ENCODE measurements around the gene AOPEP.
A peak's percentile ranks its signal among the peaks of the same experiment; 100 is the strongest.

Gene AOPEP

GRCh38 chr9:95001720-95002119 is 275.2 kb downstream of the AOPEP start:
- TF ChIP-seq CTCF (conservative IDR thresholded peaks at IDR 0.05) (no peak), ZFX (IDR thresholded peaks at IDR 0.05) (no peak)
- no peak overlapping the region for H3K27ac ChIP-seq

- H3K27ac ChIP-seq: peak overlapping the region; percentile 69
- TF ChIP-seq CTCF (conservative IDR thresholded peaks at IDR 0.05): no peak
- 0 out of 2 replicates have a peak, but pooled peaks have one; percentile 1 for TF ChIP-seq ZFX (IDR thresholded peaks at IDR 0.05)
Measured at GRCh38 chr9:95003689-95004410, 277.4 kb downstream of the AOPEP start.

- H3K27ac ChIP-seq: peak overlapping the region; percentile 69
- TF ChIP-seq CTCF (conservative IDR thresholded peaks at IDR 0.05) (no peak), ZFX (IDR thresholded peaks at IDR 0.05) (peak; percentile 2; the same call in 1 of the 2 replicates)
Measured at GRCh38 chr9:95004411-95005277, 278.1 kb downstream of the AOPEP start.

GRCh38 chr9:95005278-95006143 is 279.0 kb downstream of the AOPEP start:
- H3K27ac ChIP-seq: peak overlapping the region; percentile 69
- TF ChIP-seq ZFX (IDR thresholded peaks at IDR 0.05) (no peak; the same call in 1 of the 2 replicates), CTCF (conservative IDR thresholded peaks at IDR 0.05) (no peak)

- TF ChIP-seq CTCF (conservative IDR thresholded peaks at IDR 0.05): no peak
- TF ChIP-seq ZFX (IDR thresholded peaks at IDR 0.05): no peak
- no peak overlapping the region for H3K27ac ChIP-seq
Measured at GRCh38 chr9:95007226-95007869, 280.8 kb downstream of the AOPEP start.

- H3K27ac ChIP-seq: peak overlapping the region; percentile 37
- TF ChIP-seq ZFX (IDR thresholded peaks at IDR 0.05): no peak
- TF ChIP-seq CTCF (conservative IDR thresholded peaks at IDR 0.05): no peak
Measured at GRCh38 chr9:95008151-95008771, 281.8 kb downstream of the AOPEP start.
